GM18909 (cell line): ENCODE data around the gene ACTR2.

Experiments used
- ATAC-seq: cut with Tn5 transposase; IDR thresholded peaks from one replicate; pipeline ENCODE4 v1.9.1; 2021; ENCODE audit warnings: mild to moderate bottlenecking; ENCODE audit not compliant: unreplicated experiment, poor library complexity

ACTR2 gene

GRCh38 chr2:65277118-65277517, 49.5 kb downstream of the ACTR2 start:
- ATAC-seq: no peak

- ATAC-seq: no peak
Observed at GRCh38 chr2:65277791-65278483, 50.3 kb downstream of the ACTR2 start.

- ATAC-seq: no peak
Observed at GRCh38 chr2:65278531-65278981, 50.9 kb downstream of the ACTR2 start.

GRCh38 chr2:65279756-65280155, 52.1 kb downstream of the ACTR2 start:
- ATAC-seq: no peak

- no peak for ATAC-seq
Observed at GRCh38 chr2:65281627-65282351, 54.2 kb downstream of the ACTR2 start.

GRCh38 chr2:65282477-65283053, 54.9 kb downstream of the ACTR2 start:
- ATAC-seq: no peak

GRCh38 chr2:65287364-65287763, 59.7 kb downstream of the ACTR2 start:
- no peak for ATAC-seq

- no peak for ATAC-seq
Observed at GRCh38 chr2:65291216-65292105, 63.8 kb downstream of the ACTR2 start.

GRCh38 chr2:65292106-65292400, 64.4 kb downstream of the ACTR2 start:
- no peak for ATAC-seq

GRCh38 chr2:65292461-65293011, 64.9 kb downstream of the ACTR2 start:
- ATAC-seq: no peak

- no peak for ATAC-seq
Observed at GRCh38 chr2:65293376-65293775, 65.7 kb downstream of the ACTR2 start.

- no peak for ATAC-seq
Observed at GRCh38 chr2:65294136-65294535, 66.5 kb downstream of the ACTR2 start.

- ATAC-seq: no peak
Observed at GRCh38 chr2:65294701-65295100, 67.1 kb downstream of the ACTR2 start.

- ATAC-seq: no peak
Observed at GRCh38 chr2:65296971-65297370, 69.3 kb downstream of the ACTR2 start.

- no peak for ATAC-seq
Observed at GRCh38 chr2:65297544-65297943, 69.9 kb downstream of the ACTR2 start.

GRCh38 chr2:65298089-65298488, 70.5 kb downstream of the ACTR2 start:
- ATAC-seq: no peak

GRCh38 chr2:65299246-65299645, 71.6 kb downstream of the ACTR2 start:
- no peak for ATAC-seq

- no peak for ATAC-seq
Observed at GRCh38 chr2:65300134-65300760, 72.6 kb downstream of the ACTR2 start.

- ATAC-seq: peak; percentile 89
Observed at GRCh38 chr2:65300761-65301711, 73.4 kb downstream of the ACTR2 start.
